Keratinocyte (primary cell): Measurements from ENCODE around the gene TAF6. TPM values are rescaled to one million over a fixed set of nuclear protein-coding genes. Genes with fewer than 3 reads are reported as not detected.

ENCODE experiments used
- DNase-seq: peaks from one replicate; pipeline ENCODE4 v3.0.0-alpha.2; 2011; ENCODE audit warnings: low read depth, missing footprints, low spot score
- FAIRE-seq: peaks from 2 replicates; lab custom pipeline; 2011; peaks lifted over from hg19 to GRCh38; lab: Jason Lieb, UNC
- H2AFZ ChIP-seq: 2 replicates; pipeline ENCODE4 v1.6.0; 2012; ENCODE audit warnings: low read length, control low read depth, inconsistent platforms; ENCODE audit not compliant: control insufficient read depth
- H3K27ac ChIP-seq: 2 replicates; pipeline ENCODE4 v1.5.1; 2011; ENCODE audit warnings: low read length; ENCODE audit not compliant: control insufficient read depth, insufficient read depth
- H3K27me3 ChIP-seq: 3 replicates; pipeline ENCODE4 v1.6.0; 2011; ENCODE audit warnings: low read length; ENCODE audit not compliant: control insufficient read depth, insufficient read depth; ENCODE audit errors: extremely low read depth
- H3K36me3 ChIP-seq, 2 experiments: 2 replicates in 1 of 2; 3 replicates in 1 of 2; pipeline ENCODE4 v1.5.1; 2011; ENCODE audit warnings: low read length in 2 of 2, mild to moderate bottlenecking in 1 of 2; ENCODE audit not compliant: control insufficient read depth in 2 of 2, insufficient read depth in 2 of 2; ENCODE audit errors: extremely low read depth in 1 of 2
- H3K4me1 ChIP-seq: 3 replicates; pipeline ENCODE4 v1.5.1; 2011; ENCODE audit warnings: low read length; ENCODE audit not compliant: control insufficient read depth, insufficient read depth; ENCODE audit errors: extremely low read depth
- H3K4me2 ChIP-seq: 3 replicates; pipeline ENCODE4 v1.6.0; 2011; ENCODE audit warnings: low read depth, low read length; ENCODE audit not compliant: control insufficient read depth, insufficient read depth; ENCODE audit errors: extremely low read depth
- H3K4me3 ChIP-seq, 3 experiments: fragments of 200-600 bp in 1 of 3; sonication (generic) in 1 of 3; 2 replicates in 2 of 3; 3 replicates in 1 of 3; pipeline ENCODE4 v1.5.1; 2011 to 2016; ENCODE audit warnings: low read length in 3 of 3, mild to moderate bottlenecking in 3 of 3, control low read depth in 2 of 3, inconsistent platforms in 1 of 3, low read depth in 1 of 3, mixed read lengths in 1 of 3, mixed run types in 1 of 3, moderate library complexity in 1 of 3; ENCODE audit not compliant: control insufficient read depth in 2 of 3, insufficient read depth in 2 of 3; ENCODE audit errors: extremely low read depth in 1 of 3
- H3K79me2 ChIP-seq: 2 replicates; pipeline ENCODE4 v1.6.0; 2012; ENCODE audit warnings: low read length; ENCODE audit not compliant: control insufficient read depth, insufficient read depth
- H3K9ac ChIP-seq: 3 replicates; pipeline ENCODE4 v1.6.0; 2011; ENCODE audit warnings: low read length; ENCODE audit not compliant: control insufficient read depth, insufficient read depth; ENCODE audit errors: extremely low read depth
- H3K9me1 ChIP-seq: 3 replicates; pipeline ENCODE4 v1.6.0; 2011; ENCODE audit warnings: low read length; ENCODE audit not compliant: control insufficient read depth, insufficient read depth; ENCODE audit errors: extremely low read depth
- H3K9me3 ChIP-seq: 2 replicates; pipeline ENCODE4 v1.5.1; 2012; ENCODE audit warnings: low read depth, low read length; ENCODE audit not compliant: control insufficient read depth
- H4K20me1 ChIP-seq: 3 replicates; pipeline ENCODE4 v1.6.0; 2011; ENCODE audit warnings: low read length; ENCODE audit not compliant: control insufficient read depth, insufficient read depth; ENCODE audit errors: extremely low read depth
- CTCF ChIP-seq, 3 experiments: IDR thresholded peaks in 1 of 3; conservative IDR thresholded peaks in 1 of 3; optimal IDR thresholded peaks in 1 of 3; 2 replicates in 2 of 3; 3 replicates in 1 of 3; pipeline versions ENCODE3 to v1.5.1; 2011; ENCODE audit warnings: low read length in 3 of 3, mild to moderate bottlenecking in 3 of 3, moderate library complexity in 2 of 3, control low read depth in 1 of 3, inconsistent platforms in 1 of 3; ENCODE audit not compliant: insufficient read depth in 2 of 3; ENCODE audit errors: extremely low read depth in 1 of 3
- EZH2 ChIP-seq: IDR thresholded peaks from one replicate; pipeline ENCODE4 v1.6.1; 2012; ENCODE audit warnings: inconsistent platforms, mild to moderate bottlenecking, low read length, moderate library complexity
- dilution Hi-C: fragments of 300-500 bp; cut with MboI; formaldehyde crosslinking; loops from one replicate; pipeline ENCODE4 v1.7.0; 2020; ENCODE audit warnings: low sequenced_read_pairs; ENCODE audit not compliant: extremely low pct_ligation_motif_present
- polyA plus RNA-seq, 5 experiments: library from polyadenylated mRNA; depleted of rRNA in 3 of 5; stranded (reverse) in 3 of 5; stranded (forward) in 1 of 5; unstranded in 1 of 5; fragments of >200 nt; gene quantifications; 1 replicate in 1 of 5; 2 replicates in 3 of 5; 3 replicates in 1 of 5; pipeline versions ENCODE4 v1.2.1 to v1.2.3, GENCODE V29; 2011 to 2012; ENCODE audit warnings: missing spikeins in 2 of 5, low read depth in 1 of 5, low replicate concordance in 1 of 5

TAF6 gene
- polyA plus RNA-seq, 1 donor (not counting 4 experiments of a cell fraction or from before 2014, with no cell fraction given), result 7.6 TPM

DNA sequence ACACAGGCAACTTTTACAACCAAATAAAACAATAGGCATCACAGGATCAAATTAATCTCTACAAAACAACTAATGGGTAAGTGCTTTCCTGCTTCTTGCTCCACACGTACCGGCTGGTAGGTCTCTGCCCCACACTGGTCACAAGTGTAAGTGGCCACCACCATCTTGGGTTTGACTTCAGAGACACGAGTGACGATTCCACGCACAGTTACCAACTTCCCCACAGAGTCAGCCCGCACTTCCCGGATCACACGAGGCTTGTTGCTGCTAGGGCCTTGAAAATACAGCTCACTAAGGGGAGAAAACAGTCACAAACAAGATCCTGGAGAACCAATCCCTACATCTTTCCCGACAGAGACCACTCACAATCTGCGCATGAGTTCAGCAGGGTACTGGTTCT lies 20.2 kb downstream of the TAF6 start:
- Histone ChIP-seq H3K79me2 (peaks cover 37% of the 10 kb centered on the region), H3K27me3 (no peaks in the 10 kb centered on the region), H3K4me3 (no peak overlapping the region), H3K4me2 (no peak overlapping the region), H3K9me3 (no peaks in the 10 kb centered on the region), H3K36me3 (peaks cover 41 to 45% of the 10 kb centered on the region in 2 experiments), H2AFZ (no peak overlapping the region), H3K9me1 (no peaks in the 10 kb centered on the region), H3K4me1 (peaks cover 10% of the 10 kb centered on the region), H3K27ac (no peak overlapping the region), H3K9ac (no peak overlapping the region), H4K20me1 (peaks cover 6% of the 10 kb centered on the region)
- FAIRE-seq (no peak), DNase-seq (no peak)
- TF ChIP-seq EZH2 (no peak), CTCF (optimal IDR thresholded peaks at IDR 0.05 in 1 of 3, IDR thresholded peaks at IDR 0.05 in 1 of 3, conservative IDR thresholded peaks at IDR 0.05 in 1 of 3; ENCODE audit: extremely low read depth in 1 of 3, insufficient read depth in 2 of 3, low read length in 3 of 3) (no peak)
- dilution Hi-C loops, result no loop called here

DNA sequence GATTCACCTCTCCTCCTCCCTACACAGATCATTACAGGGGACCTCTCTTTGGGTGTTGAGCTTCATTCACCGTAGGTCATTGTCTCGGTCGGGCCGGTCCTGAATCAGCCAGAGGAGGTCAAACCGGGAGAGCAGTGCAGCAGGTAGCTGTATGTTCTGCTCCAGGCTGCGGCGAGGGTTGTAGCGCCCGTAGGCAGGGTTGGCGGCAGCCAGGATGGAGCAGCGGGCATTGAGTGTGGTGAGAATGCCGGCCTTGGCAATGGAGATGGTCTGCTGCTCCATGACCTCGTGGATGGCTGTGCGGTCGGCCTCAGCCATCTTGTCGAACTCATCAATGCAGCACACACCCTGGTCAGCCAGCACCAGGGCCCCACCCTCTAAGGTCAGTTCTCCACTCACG lies 23.5 kb downstream of the TAF6 start:
- peaks cover 59 to 73% of the 10 kb centered on the region in 2 experiments for H3K36me3 ChIP-seq
- H3K4me2 ChIP-seq, result no peak overlapping the region
- no peak overlapping the region for H3K4me3 ChIP-seq
- TF ChIP-seq CTCF (optimal IDR thresholded peaks at IDR 0.05 in 1 of 3, IDR thresholded peaks at IDR 0.05 in 1 of 3, conservative IDR thresholded peaks at IDR 0.05 in 1 of 3; ENCODE audit: extremely low read depth in 1 of 3, insufficient read depth in 2 of 3, low read length in 3 of 3) (no peak), EZH2 (no peak)
- DNase-seq (no peak), FAIRE-seq (no peak)
- H3K9me1 ChIP-seq, result no peaks in the 10 kb centered on the region
- dilution Hi-C loops, result no loop called here
- no peaks in the 10 kb centered on the region for H3K9me3 ChIP-seq
- no peak overlapping the region for H2AFZ ChIP-seq
- peaks cover 4% of the 10 kb centered on the region for H3K4me1 ChIP-seq
- H3K27ac ChIP-seq, result no peak overlapping the region
- no peak overlapping the region for H3K9ac ChIP-seq
- peaks cover 33% of the 10 kb centered on the region for H3K79me2 ChIP-seq
- H3K27me3 ChIP-seq, result no peaks in the 10 kb centered on the region
- peaks cover 6% of the 10 kb centered on the region for H4K20me1 ChIP-seq
